K562 (cell line): Measurements from ENCODE around the gene RNF34. TPM values are rescaled to one million over a fixed set of nuclear protein-coding genes. Genes with fewer than 3 reads are reported as not detected.

Experiments used
- ATAC-seq: fragments of 200-7000 bp; cut with Tn5 transposase; 3 replicates; pipeline ENCODE4 v1.9.1; 2020; ENCODE audit warnings: moderate library complexity
- BruUV-seq: library from RNA; stranded (reverse); fragments of 400-500 nt; replicated peaks from 2 replicates; lab custom pipeline; 2021; lab: Mats Ljungman, UMichigan
- CTCF ChIA-PET: fragments of 300-600 bp; formaldehyde crosslinking; extraction: SDS; loops from one replicate; lab custom pipeline; 2021; ENCODE audit warnings: low intra/inter-chr PET ratio; lab: Yijun Ruan, JAX
- POLR2A ChIA-PET: fragments of 300-600, 350-650 bp; sonication (Branson Sonifier 250); formaldehyde crosslinking; extraction: SDS; loops from one replicate; lab custom pipeline; 2021; ENCODE audit warnings: antibody characterized with exemption, inconsistent platforms; lab: Yijun Ruan, JAX
- DNase-seq, 4 experiments: peaks; one replicate each; pipeline versions ENCODE4 v3.0.0 to v3.0.0-alpha.2; 2011 to 2018; ENCODE audit warnings: low spot score in 3 of 4, mixed read lengths in 3 of 4; ENCODE audit errors: extremely low read depth in 1 of 4
- FAIRE-seq: peaks from 2 replicates; lab custom pipeline; 2011; peaks lifted over from hg19 to GRCh38; lab: Jason Lieb, UNC
- H2AFZ ChIP-seq: 2 replicates; pipeline ENCODE4 v1.6.0; 2011; ENCODE audit warnings: low read depth, low read length, control low read depth, inconsistent platforms
- H3K27ac ChIP-seq: fragments of 200-600 bp; 3 replicates; pipeline ENCODE4 v1.8.0; 2011; ENCODE audit warnings: low read depth, mild to moderate bottlenecking, control low read depth, inconsistent platforms, low read length, moderate library complexity, mixed read lengths; ENCODE audit errors: extremely low read depth
- H3K27me3 ChIP-seq, 2 experiments: fragments of 300-600 bp in 1 of 2; 2 replicates in 1 of 2; 3 replicates in 1 of 2; pipeline versions ENCODE4 v1.6.0 to v1.8.0; 2011; ENCODE audit warnings: inconsistent platforms in 2 of 2, low read length in 2 of 2, mild to moderate bottlenecking in 1 of 2, mixed read lengths in 1 of 2, moderate library complexity in 1 of 2; ENCODE audit not compliant: control insufficient read depth in 2 of 2, insufficient read depth in 2 of 2
- H3K36me3 ChIP-seq: fragments of 300-600 bp; 3 replicates; pipeline ENCODE4 v1.8.0; 2011; ENCODE audit warnings: mild to moderate bottlenecking, low read length, inconsistent platforms; ENCODE audit not compliant: control insufficient read depth, insufficient read depth
- H3K4me1 ChIP-seq, 2 experiments: fragments of 200-600 bp in 1 of 2; replicated peaks in 1 of 2; 2 replicates in 1 of 2; 3 replicates in 1 of 2; pipeline versions ENCODE4 v1.5.1 to v1.8.0; 2011; ENCODE audit warnings: inconsistent platforms in 2 of 2, low read length in 2 of 2, mild to moderate bottlenecking in 1 of 2, mixed read lengths in 1 of 2, moderate library complexity in 1 of 2; ENCODE audit not compliant: control insufficient read depth in 2 of 2, insufficient read depth in 2 of 2
- H3K4me2 ChIP-seq: 2 replicates; pipeline ENCODE4 v1.6.1; 2011; ENCODE audit warnings: low read length, control low read depth, inconsistent platforms, mixed read lengths; ENCODE audit not compliant: insufficient read depth
- H3K4me3 ChIP-seq: fragments of 200-600 bp; sonication (generic), shearing (Covaris generic); 2 replicates; pipeline ENCODE4 v1.5.1; 2016; ENCODE audit warnings: control low read depth, inconsistent platforms
- H3K79me2 ChIP-seq: fragments of 200-600 bp; 3 replicates; pipeline ENCODE4 v1.8.0; 2011; ENCODE audit warnings: low read length, inconsistent platforms; ENCODE audit not compliant: control insufficient read depth, insufficient read depth
- H3K9ac ChIP-seq, 2 experiments: 2 replicates each; pipeline versions ENCODE4 v1.6.0 to v1.6.1; 2011; ENCODE audit warnings: low read depth in 2 of 2, low read length in 2 of 2, control low read depth in 1 of 2, inconsistent platforms in 1 of 2, mild to moderate bottlenecking in 1 of 2, mixed read lengths in 1 of 2; ENCODE audit not compliant: insufficient read depth in 1 of 2
- H3K9me1 ChIP-seq: one replicate; pipeline ENCODE4 v1.6.0; 2011; ENCODE audit warnings: inconsistent platforms, mild to moderate bottlenecking, low read length, moderate library complexity; ENCODE audit not compliant: control insufficient read depth, insufficient read depth
- H3K9me3 ChIP-seq: replicated peaks from 2 replicates; pipeline ENCODE4 v1.5.1; 2011; ENCODE audit warnings: low read depth, low read length, inconsistent platforms; ENCODE audit not compliant: control insufficient read depth, insufficient read depth
- H4K20me1 ChIP-seq: replicated peaks from 2 replicates; pipeline ENCODE4 v1.6.1; 2011; ENCODE audit warnings: low read length, inconsistent platforms, mixed read lengths; ENCODE audit not compliant: control insufficient read depth, insufficient read depth
- NFIC ChIP-seq: fragments of 450-650 bp; IDR thresholded peaks from 2 replicates; pipeline ENCODE4 v1.6.1; 2017; ENCODE audit warnings: mild to moderate bottlenecking, inconsistent platforms
- NFIX ChIP-seq: fragments of 250-450 bp; sonication (Bioruptor Pico); IDR thresholded peaks from 2 replicates; pipeline ENCODE4 v1.4.0; 2020; ENCODE audit warnings: low read depth, mild to moderate bottlenecking, moderate library complexity
- RAD21 ChIP-seq, 2 experiments: fragments of 250-450 bp in 1 of 2; fragments of 450-650 bp in 1 of 2; sonication (Bioruptor Pico) in 1 of 2; formaldehyde crosslinking in 1 of 2; IDR thresholded peaks in 1 of 2; conservative IDR thresholded peaks in 1 of 2; 2 replicates each; pipeline versions ENCODE4 v1.4.0 to v1.8.0; 2020 to 2022; ENCODE audit warnings: mild to moderate bottlenecking in 2 of 2, moderate library complexity in 1 of 2
- SMAD1 ChIP-seq: fragments of 150-350 bp; IDR thresholded peaks from 2 replicates; pipeline ENCODE4 v1.6.1; 2014; ENCODE audit warnings: low read length, low read depth; ENCODE audit not compliant: partially characterized antibody
- ZNF324 ChIP-seq: fragments of 250-450 bp; sonication (Bioruptor Pico); IDR thresholded peaks from 2 replicates; pipeline ENCODE4 v1.4.0; 2020; ENCODE audit warnings: mild to moderate bottlenecking
- ZNF57 ChIP-seq: fragments of 450-650 bp; formaldehyde crosslinking; IDR thresholded peaks from 2 replicates; pipeline ENCODE4 v1.4.0; 2020; ENCODE audit warnings: mild to moderate bottlenecking, moderate library complexity
- whole genome bisulfite sequencing: fragments of 100-300 bp; shearing (Covaris generic); methylation state at CpG from one replicate; pipeline ENCODE4 v1.1.6; 2016; ENCODE audit warnings: low coverage, mixed read lengths; ENCODE audit not compliant: insufficient coverage; ENCODE audit errors: missing lambda C conversion rate; 5-methylcytosine and 5-hydroxymethylcytosine counted together
- in situ Hi-C: fragments of 300-500 bp; cut with MboI; formaldehyde crosslinking; loops from 4 replicates; pipeline ENCODE4 v1.15.0; 2018; ENCODE audit warnings: inconsistent platforms, mixed read lengths
- intact Hi-C: fragments of 100-400 bp; cut with micrococcal nuclease; formaldehyde crosslinking; loops from 2 replicates; pipeline ENCODE4 v1.14.2; 2022
- polyA plus RNA-seq, 8 experiments: library from polyadenylated mRNA; depleted of rRNA in 4 of 8; stranded (reverse) in 5 of 8; unstranded in 3 of 8; fragments of >200 nt; fragmentation: Nextera tagmentation in 2 of 8; fragmentation: Illumina TruSeq in 1 of 8; extraction: Ambion mirVana in 2 of 8; extraction: Trizol in 1 of 8; gene quantifications; 2 replicates each; pipeline versions ENCODE4 v1.2.1 to v1.2.3, GENCODE V29; 2011 to 2014; ENCODE audit warnings: inconsistent platforms in 1 of 8, missing spikeins in 1 of 8
- total RNA-seq, 7 experiments: library from RNA; depleted of rRNA in 6 of 7; stranded (reverse); fragments of >200 nt in 6 of 7; fragmentation: Illumina TruSeq in 2 of 7; extraction: Trizol in 2 of 7; gene quantifications; 2 replicates each; pipeline versions ENCODE4 v1.2.1 to v1.2.3, GENCODE V29; 2011 to 2021; ENCODE audit warnings: low replicate concordance in 1 of 7
- TF ChIP-seq, protein P1 (sequence below): sonication (generic); formaldehyde crosslinking; IDR thresholded peaks from 2 replicates; pipeline ENCODE4 v1.8.0; 2022; ENCODE audit warnings: mild to moderate bottlenecking, missing genetic modification reagents, borderline replicate concordance

Gene RNF34
- total and polyA plus RNA-seq, 9 of the 15 experiments (the other 6 are each of a cell fraction or from before 2014, with no cell fraction given), result 41.7 to 88.9 (median 54.1) TPM

DNA sequence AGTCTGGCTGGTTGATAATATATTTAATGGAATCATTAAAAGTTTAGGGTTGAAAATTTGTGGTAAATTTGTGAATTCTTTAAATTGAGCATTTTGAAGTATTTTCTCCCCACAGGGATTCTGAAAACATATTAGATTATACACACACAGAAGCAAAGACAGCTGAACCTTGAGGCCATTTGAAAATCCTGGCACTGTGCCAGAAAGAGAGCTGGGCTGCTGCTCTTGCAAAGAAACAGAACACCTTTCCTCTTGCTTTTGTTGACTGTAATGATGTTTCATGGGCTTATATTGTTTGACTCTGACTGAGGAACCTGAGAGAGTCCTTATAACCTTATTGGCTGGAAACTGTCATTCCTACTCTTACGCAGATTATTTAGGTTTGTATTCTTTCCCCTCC is 4.8 kb downstream of the RNF34 start:
- Histone ChIP-seq H4K20me1 (no peaks in the 10 kb centered on the region; the same call in 1 of the 2 replicates), H3K4me3 (no peak overlapping the region), H3K9ac (no peak overlapping the region), H3K4me1 (peaks cover 0 to 8% of the 10 kb centered on the region in 2 experiments; a peak in 3 of 5 replicates), H3K9me1 (no peaks in the 10 kb centered on the region), H3K27me3 (no peaks in the 10 kb centered on the region), H3K79me2 (peaks cover 55% of the 10 kb centered on the region), H3K36me3 (peaks cover 63% of the 10 kb centered on the region), H3K4me2 (no peak overlapping the region), H2AFZ (no peak overlapping the region), H3K9me3 (no peaks in the 10 kb centered on the region), H3K27ac (no peak overlapping the region)
- ATAC-seq (no peak), FAIRE-seq (no peak), DNase-seq (peak in 1 of 4 experiments; percentile 47)
- TF ChIP-seq NFIX (CRISPR knock-in tag) (peak; percentile 99), ZNF57 (no peak), NFIC (peak; percentile 100), RAD21 (CRISPR knock-in tag; conservative IDR thresholded peaks at IDR 0.05 in 1 of 2, IDR thresholded peaks at IDR 0.05 in 1 of 2) (peak in 1 of 2 experiments; percentile 19; a peak in 2 of 4 replicates), ZNF324 (CRISPR knock-in tag) (no peak), SMAD1 (peak; percentile 96)
- no TSS peak for BruUV-seq
- ChIA-PET POLR2A (interaction anchor here (0.8 to 1.5 kb wide), 4 partner anchors 12 to 52 kb away, joined by 3 to 7 read pairs (median 6); partner anchors contain the start of gene ANAPC5), CTCF (no interaction called here)
- intact Hi-C loops, result no loop called here
- 100% methylated on average over 1 of the region's 1 CpG for WGBS
- in situ Hi-C loops, result no loop called here

DNA sequence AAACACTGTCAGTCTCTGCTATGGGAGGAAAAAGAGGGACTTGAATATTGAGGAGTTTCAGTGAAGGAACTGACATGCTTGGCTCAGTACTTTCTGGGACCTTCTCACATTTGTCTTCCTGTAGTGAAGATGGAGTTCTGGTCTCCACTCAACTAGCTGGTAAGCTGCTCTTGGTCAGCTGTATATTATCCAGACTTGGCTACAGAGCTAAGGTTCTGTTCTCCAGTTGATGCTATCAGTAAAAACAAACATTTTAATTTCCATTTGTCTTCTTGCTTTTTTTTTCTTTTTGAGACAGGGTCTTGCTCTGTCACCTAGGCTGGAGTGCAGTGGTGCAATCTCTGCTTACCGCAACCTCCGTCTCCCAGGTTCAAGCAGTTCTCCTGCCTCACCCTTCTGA is 5.3 kb downstream of the RNF34 start:
- intact Hi-C loops (no loop called here), in situ Hi-C loops (no loop called here)
- H3K4me1 ChIP-seq, result peaks cover 0 to 3% of the 10 kb centered on the region in 2 experiments; a peak in 3 of 5 replicates
- POLR2A ChIA-PET, result interaction anchor here (1.5 kb wide), 1 partner anchor 12 kb away, joined by 7 read pairs; no protein-coding TSS in a partner anchor
- no peak overlapping the region for H3K27ac ChIP-seq
- no peak overlapping the region for H3K4me2 ChIP-seq
- DNase-seq (no peak), ATAC-seq (no peak), FAIRE-seq (no peak)
- H3K27me3 ChIP-seq, result no peaks in the 10 kb centered on the region
- no peaks in the 10 kb centered on the region for H3K9me1 ChIP-seq
- no peaks in the 10 kb centered on the region; the same call in 1 of the 2 replicates for H4K20me1 ChIP-seq
- WGBS, result 100% methylated on average over 1 of the region's 2 CpGs
- H3K9me3 ChIP-seq, result no peaks in the 10 kb centered on the region
- BruUV-seq, result no TSS peak
- H2AFZ ChIP-seq, result no peak overlapping the region
- peaks cover 52% of the 10 kb centered on the region for H3K79me2 ChIP-seq
- H3K36me3 ChIP-seq, result peaks cover 63% of the 10 kb centered on the region
- H3K4me3 ChIP-seq, result no peak overlapping the region
- CTCF ChIA-PET, result no interaction called here
- H3K9ac ChIP-seq, result no peak overlapping the region
- TF ChIP-seq, protein P1, sequence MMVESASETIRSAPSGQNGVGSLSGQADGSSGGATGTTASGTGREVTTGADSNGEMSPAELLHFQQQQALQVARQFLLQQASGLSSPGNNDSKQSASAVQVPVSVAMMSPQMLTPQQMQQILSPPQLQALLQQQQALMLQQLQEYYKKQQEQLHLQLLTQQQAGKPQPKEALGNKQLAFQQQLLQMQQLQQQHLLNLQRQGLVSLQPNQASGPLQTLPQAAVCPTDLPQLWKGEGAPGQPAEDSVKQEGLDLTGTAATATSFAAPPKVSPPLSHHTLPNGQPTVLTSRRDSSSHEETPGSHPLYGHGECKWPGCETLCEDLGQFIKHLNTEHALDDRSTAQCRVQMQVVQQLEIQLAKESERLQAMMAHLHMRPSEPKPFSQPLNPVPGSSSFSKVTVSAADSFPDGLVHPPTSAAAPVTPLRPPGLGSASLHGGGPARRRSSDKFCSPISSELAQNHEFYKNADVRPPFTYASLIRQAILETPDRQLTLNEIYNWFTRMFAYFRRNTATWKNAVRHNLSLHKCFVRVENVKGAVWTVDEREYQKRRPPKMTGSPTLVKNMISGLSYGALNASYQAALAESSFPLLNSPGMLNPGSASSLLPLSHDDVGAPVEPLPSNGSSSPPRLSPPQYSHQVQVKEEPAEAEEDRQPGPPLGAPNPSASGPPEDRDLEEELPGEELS (CRISPR knock-in tag), result no peak
